ENCODE measurements around the gene SLC22A14. TPM values are rescaled to one million over a fixed set of nuclear protein-coding genes. Genes with fewer than 3 reads are reported as not detected.

Gene SLC22A14
- total RNA-seq, 1 experiment from 2014 or later: 0.26 TPM

DNA sequence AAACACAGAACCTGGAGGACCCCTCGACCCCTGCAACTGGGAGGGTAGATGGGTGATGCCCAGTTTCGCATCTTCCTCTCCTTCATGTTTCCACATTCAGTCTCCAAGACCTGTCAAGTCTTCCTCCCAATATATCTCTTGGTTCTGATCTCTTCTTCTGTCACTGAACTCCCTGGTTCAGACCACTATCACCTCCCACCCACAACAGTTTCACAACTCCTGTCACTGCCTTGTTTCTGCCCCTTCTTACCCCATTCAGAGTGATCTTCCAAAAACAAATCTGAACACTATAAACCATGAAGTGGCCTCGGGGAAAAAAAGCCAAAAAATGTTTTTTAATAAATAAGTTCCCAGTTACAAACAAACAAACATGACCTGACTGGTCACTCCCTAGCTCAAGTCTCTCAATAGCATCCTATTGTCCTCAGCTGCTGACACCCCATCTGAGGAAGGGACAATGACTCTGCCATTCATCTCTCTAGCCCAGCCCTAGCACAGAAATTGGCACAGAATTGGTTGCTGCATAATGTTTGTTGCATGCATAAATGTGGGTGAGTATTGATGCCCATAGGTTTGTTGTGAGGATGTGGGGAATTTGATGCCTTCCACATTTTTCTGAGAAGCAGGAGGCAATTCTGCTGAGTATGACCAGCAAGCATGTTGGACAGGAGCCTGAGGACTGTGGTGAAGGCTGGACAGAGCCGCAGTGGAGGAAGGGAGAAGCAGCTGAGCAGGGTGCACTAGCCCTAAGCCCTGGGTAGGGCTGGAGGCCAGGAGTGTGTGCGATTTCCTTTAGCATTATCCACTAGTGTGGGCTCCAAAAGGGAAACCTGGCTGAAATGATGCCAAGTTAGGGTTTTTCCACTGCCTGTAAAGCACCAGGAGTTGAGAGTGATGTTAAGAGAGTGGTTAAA is 52.3 kb downstream of the SLC22A14 start:
- TF ChIP-seq, protein P1, sequence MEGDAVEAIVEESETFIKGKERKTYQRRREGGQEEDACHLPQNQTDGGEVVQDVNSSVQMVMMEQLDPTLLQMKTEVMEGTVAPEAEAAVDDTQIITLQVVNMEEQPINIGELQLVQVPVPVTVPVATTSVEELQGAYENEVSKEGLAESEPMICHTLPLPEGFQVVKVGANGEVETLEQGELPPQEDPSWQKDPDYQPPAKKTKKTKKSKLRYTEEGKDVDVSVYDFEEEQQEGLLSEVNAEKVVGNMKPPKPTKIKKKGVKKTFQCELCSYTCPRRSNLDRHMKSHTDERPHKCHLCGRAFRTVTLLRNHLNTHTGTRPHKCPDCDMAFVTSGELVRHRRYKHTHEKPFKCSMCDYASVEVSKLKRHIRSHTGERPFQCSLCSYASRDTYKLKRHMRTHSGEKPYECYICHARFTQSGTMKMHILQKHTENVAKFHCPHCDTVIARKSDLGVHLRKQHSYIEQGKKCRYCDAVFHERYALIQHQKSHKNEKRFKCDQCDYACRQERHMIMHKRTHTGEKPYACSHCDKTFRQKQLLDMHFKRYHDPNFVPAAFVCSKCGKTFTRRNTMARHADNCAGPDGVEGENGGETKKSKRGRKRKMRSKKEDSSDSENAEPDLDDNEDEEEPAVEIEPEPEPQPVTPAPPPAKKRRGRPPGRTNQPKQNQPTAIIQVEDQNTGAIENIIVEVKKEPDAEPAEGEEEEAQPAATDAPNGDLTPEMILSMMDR (conservative IDR thresholded peaks at IDR 0.05; ENCODE audit: low read depth, low read length): no peak
- no peak for TF ChIP-seq EZH2 (IDR thresholded peaks at IDR 0.05; ENCODE audit: borderline replicate concordance, low read depth, low read length, poor library complexity, severe bottlenecking)
- no peak for DNase-seq (ENCODE audit: low spot score)
- POLR2A ChIA-PET (ENCODE audit: low non-redundant PET): no interaction called here

DNA sequence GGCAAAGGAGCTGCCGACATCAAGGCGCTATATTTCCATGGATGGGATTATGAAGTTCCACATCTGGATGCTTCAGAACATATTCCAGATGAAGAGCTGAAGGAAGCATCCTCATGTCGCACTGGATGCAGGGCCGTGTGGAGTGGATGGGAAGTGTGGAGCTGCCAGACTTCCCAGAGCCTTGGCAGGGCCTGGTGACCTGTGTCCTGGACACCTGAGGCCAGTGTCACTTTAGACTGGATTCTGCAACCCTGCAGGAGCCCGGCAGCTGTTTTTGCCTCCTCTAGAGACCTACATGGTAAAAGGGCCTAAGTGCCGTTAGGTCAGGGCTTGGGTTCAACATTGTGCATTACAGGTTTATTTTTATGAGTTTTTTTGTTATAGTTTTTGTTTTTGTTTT is 53.2 kb downstream of the SLC22A14 start:
- intact Hi-C loops (cut with micrococcal nuclease; ENCODE audit: unreplicated experiment): no loop called here
- no peaks in the 10 kb centered on the region for H3K36me3 ChIP-seq (ENCODE audit: insufficient read depth, low read length, poor library complexity, severe bottlenecking)
- ChIA-PET CTCF (no interaction called here), POLR2A (ENCODE audit: low non-redundant PET) (no interaction called here)
- H3K9me3 ChIP-seq (ENCODE audit: low read depth, low read length, poor library complexity, severe bottlenecking): no peaks in the 10 kb centered on the region
- no peak for DNase-seq (ENCODE audit: low spot score)
- TF ChIP-seq EZH2 (IDR thresholded peaks at IDR 0.05; ENCODE audit: borderline replicate concordance, low read depth, low read length, poor library complexity, severe bottlenecking): no peak
- TF ChIP-seq, protein P1 (conservative IDR thresholded peaks at IDR 0.05; ENCODE audit: low read depth, low read length): no peak
- no peaks in the 10 kb centered on the region for H3K27me3 ChIP-seq (replicated peaks; ENCODE audit: insufficient read depth, low read depth, low read length, poor library complexity)
- no peak overlapping the region for H3K27ac ChIP-seq (ENCODE audit: low read depth, low read length, poor library complexity, severe bottlenecking)
- H3K4me3 ChIP-seq (ENCODE audit: low read depth, low read length, poor library complexity, severe bottlenecking): no peak overlapping the region
- H3K4me1 ChIP-seq (ENCODE audit: insufficient read depth, low read length, poor library complexity, severe bottlenecking): no peaks in the 10 kb centered on the region
- BruUV-seq (replicated peaks): no TSS peak

More for the DNA sequence above, 52.3 kb downstream of the SLC22A14 start:
- Histone ChIP-seq H3K4me1 (ENCODE audit: insufficient read depth, low read length, poor library complexity, severe bottlenecking) (no peaks in the 10 kb centered on the region), H3K27ac (ENCODE audit: low read depth, low read length, poor library complexity, severe bottlenecking) (no peak overlapping the region), H3K4me3 (ENCODE audit: low read depth, low read length, poor library complexity, severe bottlenecking) (no peak overlapping the region), H3K36me3 (ENCODE audit: insufficient read depth, low read length, poor library complexity, severe bottlenecking) (no peaks in the 10 kb centered on the region), H3K9me3 (ENCODE audit: low read depth, low read length, poor library complexity, severe bottlenecking) (no peaks in the 10 kb centered on the region), H3K27me3 (replicated peaks; ENCODE audit: insufficient read depth, low read depth, low read length, poor library complexity) (no peaks in the 10 kb centered on the region)
- CTCF ChIA-PET: interaction anchor here (0.5 kb wide), 1 partner anchor 36 kb away, joined by 3 read pairs; no protein-coding TSS in a partner anchor
- BruUV-seq (replicated peaks): no TSS peak
- intact Hi-C loops (cut with micrococcal nuclease; ENCODE audit: unreplicated experiment): no loop called here

DNA sequence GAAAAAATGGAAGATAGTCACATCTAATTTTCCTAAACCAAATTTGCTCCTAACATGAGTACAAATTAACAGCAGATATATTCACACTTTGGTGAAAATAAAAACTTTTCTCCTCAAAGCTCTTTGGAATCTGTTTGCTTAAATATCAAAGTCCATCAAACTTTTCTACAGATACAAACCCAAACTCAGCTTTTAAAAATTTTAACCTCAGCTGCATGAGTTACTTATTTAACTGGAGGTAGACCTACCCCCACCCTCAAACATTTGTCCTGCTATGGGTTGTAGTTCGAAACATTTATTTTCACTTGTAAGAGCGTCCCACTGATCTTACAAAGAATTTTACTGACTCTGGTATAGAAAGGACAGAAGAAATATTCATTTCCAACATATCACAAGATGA is 55.6 kb downstream of the SLC22A14 start:
- intact Hi-C loops (cut with micrococcal nuclease; ENCODE audit: unreplicated experiment): no loop called here
- BruUV-seq (replicated peaks): no TSS peak

More for the DNA sequence above, 55.6 kb downstream of the SLC22A14 start:
- ChIA-PET CTCF (no interaction called here), POLR2A (ENCODE audit: low non-redundant PET) (no interaction called here)
- no peak for DNase-seq (ENCODE audit: low spot score)
- Histone ChIP-seq H3K27ac (ENCODE audit: low read depth, low read length, poor library complexity, severe bottlenecking) (no peak overlapping the region), H3K27me3 (replicated peaks; ENCODE audit: insufficient read depth, low read depth, low read length, poor library complexity) (no peaks in the 10 kb centered on the region), H3K36me3 (ENCODE audit: insufficient read depth, low read length, poor library complexity, severe bottlenecking) (no peaks in the 10 kb centered on the region), H3K9me3 (ENCODE audit: low read depth, low read length, poor library complexity, severe bottlenecking) (no peaks in the 10 kb centered on the region), H3K4me1 (ENCODE audit: insufficient read depth, low read length, poor library complexity, severe bottlenecking) (no peaks in the 10 kb centered on the region), H3K4me3 (ENCODE audit: low read depth, low read length, poor library complexity, severe bottlenecking) (no peak overlapping the region)
- TF ChIP-seq EZH2 (IDR thresholded peaks at IDR 0.05; ENCODE audit: borderline replicate concordance, low read depth, low read length, poor library complexity, severe bottlenecking): no peak

Data from A673 (cell line).